Right lobe of liver (tissue), 6 donors: ENCODE results near the gene SMARCB1. TPM values are rescaled to one million over a fixed set of nuclear protein-coding genes. Genes with fewer than 3 reads are reported as not detected.

ENCODE experiments used
- ATAC-seq, 4 donors: fragments of 200-7000 bp; cut with Tn5 transposase; one replicate each; pipeline ENCODE4 v1.9.1; 2020; ENCODE audit warnings: mild to moderate bottlenecking in 4 of 4, moderate library complexity in 4 of 4
- DNase-seq, 3 donors: peaks; one replicate each; pipeline ENCODE4 v3.0.0-alpha.2; 2020
- H3K27ac ChIP-seq, 3 donors: fragments of 200-600 bp; one replicate each; pipeline ENCODE4 v1.8.0; 2022
- H3K27me3 ChIP-seq, 2 donors: fragments of 200-600 bp; one replicate each; pipeline ENCODE4 v1.8.0; 2022
- H3K36me3 ChIP-seq, 4 donors: fragments of 200-600 bp; sonication (generic) in 1 of 4; one replicate each; pipeline versions ENCODE4 v1.5.1 to v1.8.0; 2017 to 2022; ENCODE audit warnings: control low read depth in 1 of 4
- H3K4me1 ChIP-seq, 4 donors: fragments of 200-600 bp; sonication (generic) in 1 of 4; one replicate each; pipeline versions ENCODE4 v1.5.1 to v1.8.0; 2017 to 2022; ENCODE audit warnings: control low read depth in 1 of 4
- H3K4me3 ChIP-seq, 3 donors: fragments of 200-600 bp; one replicate each; pipeline ENCODE4 v1.8.0; 2022
- H3K9me3 ChIP-seq, 4 donors: fragments of 200-600 bp; sonication (generic) in 1 of 4; one replicate each; pipeline versions ENCODE4 v1.5.1 to v1.8.0; 2017 to 2022; ENCODE audit warnings: control low read depth in 1 of 4
- CTCF ChIP-seq, 4 donors: fragments of 200-600 bp in 3 of 4; fragments of 450-650 bp in 1 of 4; IDR thresholded peaks; one replicate each; pipeline versions ENCODE4 v1.5.1 to v1.8.0; 2016 to 2022; ENCODE audit warnings: antibody characterized with exemption in 4 of 4, mild to moderate bottlenecking in 2 of 4
- POLR2A ChIP-seq: fragments of 450-650 bp; IDR thresholded peaks from one replicate; pipeline ENCODE4 v1.6.1; 2017; ENCODE audit warnings: antibody characterized with exemption, mild to moderate bottlenecking
- WGBS: methylation state at CpG from one replicate; pipeline ENCODE4 v1.1.6; 2018; ENCODE audit warnings: low coverage, low lambda C conversion rate; ENCODE audit not compliant: insufficient coverage; ENCODE audit errors: missing lambda C conversion rate; 5-methylcytosine and 5-hydroxymethylcytosine counted together
- intact Hi-C, 2 donors: fragments of 100-400 bp; cut with DNase I; formaldehyde crosslinking; loops; one replicate each; pipeline versions ENCODE4 v1.11.2 to v1.14.1; 2022
- total RNA-seq, 6 experiments: library from RNA; depleted of rRNA in 2 of 6; stranded (reverse); fragments of >200 nt in 2 of 6; fragmentation: NEBNext Ultra II Directional in 3 of 6; extraction: Animal tissue kit (Norgen Biotek cat#: 25700) in 3 of 6; gene quantifications; one replicate each; pipeline versions ENCODE4 v1.1.0 to v1.2.4, GENCODE V29; 2016 to 2023
- donor health status: DM: no; HTN: yes; CAD: no.
- donor health status: DM: no; HTN: no; CAD: no.
- donor health status: DM: no; HTN: no; CAD: no.
- donor health status: DM: no; HTN: yes; CAD: no.
- donor health status: DM: no; HTN: yes; CAD: no.

The SMARCB1 gene
- total RNA-seq, 6 experiments from 2014 or later = 19.9 to 70.2 (median 25.3) TPM

DNA sequence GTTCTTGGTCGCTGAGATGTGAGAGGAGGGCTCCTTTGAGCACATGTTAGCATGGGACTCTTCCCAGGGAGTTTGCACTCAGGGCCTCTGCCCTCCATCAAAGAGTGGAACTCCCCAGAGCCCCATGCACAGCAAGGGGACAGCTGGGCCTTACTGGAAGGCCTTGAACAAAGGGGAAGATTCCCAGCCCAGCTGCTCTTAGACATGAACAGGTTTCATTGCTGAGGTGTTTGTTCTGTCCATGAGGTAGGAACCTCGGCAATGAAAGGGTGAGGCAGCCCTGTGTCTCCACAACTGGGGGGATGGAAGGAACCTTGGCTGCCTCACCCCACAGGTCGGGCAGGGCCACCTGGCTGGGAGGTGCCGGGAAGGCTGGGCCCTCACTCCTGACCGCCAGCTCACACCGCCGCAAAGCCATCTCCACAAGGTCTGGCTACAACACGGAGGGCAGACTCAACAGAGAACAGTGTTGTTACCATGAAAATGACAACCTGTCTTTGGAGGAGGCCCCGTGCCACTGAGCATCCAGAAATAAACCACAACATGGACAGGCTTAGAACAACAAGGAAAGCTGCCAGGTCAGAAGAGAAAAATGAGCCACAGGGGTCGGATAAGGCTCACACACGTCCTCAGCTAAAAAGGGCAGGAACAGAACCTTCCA lies 48.8 kb downstream of the SMARCB1 start:
- Histone ChIP-seq H3K4me1 (peaks cover 0 to 7% (median 0%) of the 10 kb centered on the region in 4 donors), H3K4me3 (no peak overlapping the region), H3K9me3 (no peaks in the 10 kb centered on the region), H3K36me3 (peaks cover 0 to 5% (median 2%) of the 10 kb centered on the region in 4 donors), H3K27ac (no peak overlapping the region), H3K27me3 (no peaks in the 10 kb centered on the region)
- DNase-seq (peak; percentile 18 to 46 (median 35)), ATAC-seq (no peak)
- TF ChIP-seq POLR2A = no peak
- WGBS = 62% methylated on average over 4 of the region's 11 CpGs
- intact Hi-C loops = no loop called here

- no peak overlapping the region for H3K27ac ChIP-seq
- peaks cover 0 to 7% (median 0%) of the 10 kb centered on the region in 4 donors for H3K4me1 ChIP-seq
Observed at GRCh38 chr22:23836281-23836680, 49.5 kb downstream of the SMARCB1 start.

GRCh38 chr22:23836692-23837495 lies 50.1 kb downstream of the SMARCB1 start:
- intact Hi-C loops = no loop called here
- ATAC-seq (no peak), DNase-seq (peak; percentile 16 to 40 (median 39))
- no peak overlapping the region for H3K27ac ChIP-seq
- WGBS = 94% methylated on average over 2 of the region's 12 CpGs
- peaks cover 0 to 7% (median 0%) of the 10 kb centered on the region in 4 donors for H3K4me1 ChIP-seq
- H3K36me3 ChIP-seq = peaks cover 0 to 5% (median 2%) of the 10 kb centered on the region in 4 donors
- H3K27me3 ChIP-seq = no peaks in the 10 kb centered on the region
- TF ChIP-seq CTCF (IDR thresholded peaks at IDR 0.05) = no peak
- TF ChIP-seq POLR2A = no peak
- no peaks in the 10 kb centered on the region for H3K9me3 ChIP-seq
- H3K4me3 ChIP-seq = no peak overlapping the region

More at GRCh38 chr22:23836281-23836680, 49.5 kb downstream of the SMARCB1 start:
- H3K9me3 ChIP-seq = no peaks in the 10 kb centered on the region
- ATAC-seq = no peak
- peaks cover 0 to 5% (median 2%) of the 10 kb centered on the region in 4 donors for H3K36me3 ChIP-seq
- no CpG with 5 or more reads among the region's 5 CpGs for WGBS
- TF ChIP-seq POLR2A (no peak), CTCF (IDR thresholded peaks at IDR 0.05) (no peak)
- peak; percentile 17 to 44 (median 39) for DNase-seq
- no peak overlapping the region for H3K4me3 ChIP-seq
- no peaks in the 10 kb centered on the region for H3K27me3 ChIP-seq
- intact Hi-C loops = no loop called here

- Histone ChIP-seq H3K4me1 (peaks cover 0 to 7% (median 0%) of the 10 kb centered on the region in 4 donors), H3K9me3 (no peaks in the 10 kb centered on the region), H3K27me3 (no peaks in the 10 kb centered on the region), H3K27ac (no peak overlapping the region), H3K4me3 (no peak overlapping the region), H3K36me3 (peaks cover 0 to 5% (median 2%) of the 10 kb centered on the region in 4 donors)
- ATAC-seq = no peak
- TF ChIP-seq POLR2A = no peak
- no peak for TF ChIP-seq CTCF (IDR thresholded peaks at IDR 0.05)
- intact Hi-C loops = no loop called here
- DNase-seq = peak in 2 of 3 donors; percentile 27 to 54
- 91% methylated on average over 6 of the region's 12 CpGs for WGBS
Observed at GRCh38 chr22:23837496-23837859, 50.7 kb downstream of the SMARCB1 start.
